NT2/D1 (cell line): ENCODE measurements around the gene TACR2.

ENCODE experiments used
- SUZ12 ChIP-seq: IDR thresholded peaks from 2 replicates; pipeline ENCODE4 v1.6.1; 2011; ENCODE audit not compliant: insufficient read length, insufficient read depth; ENCODE audit errors: extremely low read depth
- YY1 ChIP-seq: IDR thresholded peaks from 2 replicates; pipeline ENCODE4 v1.6.1; 2011; ENCODE audit not compliant: insufficient read length, insufficient read depth
- ZNF274 ChIP-seq: IDR thresholded peaks from 2 replicates; pipeline ENCODE4 v1.6.1; 2011; ENCODE audit warnings: mild to moderate bottlenecking, low read depth, low read length

- TF ChIP-seq YY1 = no peak
- no peak for TF ChIP-seq ZNF274
- no peak for TF ChIP-seq SUZ12
Measured at GRCh38 chr10:69458430-69459100, 41.8 kb upstream of the TACR2 start.
